Stomach smooth muscle (tissue), 2 donors: ENCODE measurements around the gene GSTO2.
"Not testable (repeated sequence)": the region's sequence is repeated elsewhere in the genome, so short reads cannot be mapped to it uniquely, and the experiment has no call there.

Experiments
- H3K27ac ChIP-seq: one replicate; pipeline ENCODE4 v1.7.0; 2013; ENCODE audit warnings: mild to moderate bottlenecking, low read length, inconsistent platforms
- H3K27me3 ChIP-seq, 2 donors: one replicate each; pipeline ENCODE4 v1.7.0; 2013; ENCODE audit warnings: low read length in 2 of 2; ENCODE audit not compliant: insufficient read depth in 2 of 2, control insufficient read depth in 1 of 2
- H3K36me3 ChIP-seq, 2 donors: one replicate each; pipeline ENCODE4 v1.7.0; 2013; ENCODE audit warnings: low read length in 2 of 2; ENCODE audit not compliant: control insufficient read depth in 2 of 2, insufficient read depth in 2 of 2
- H3K4me1 ChIP-seq: one replicate; pipeline ENCODE4 v1.7.0; 2013; ENCODE audit warnings: low read length; ENCODE audit not compliant: control insufficient read depth, insufficient read depth
- H3K4me3 ChIP-seq, 2 donors: one replicate each; pipeline ENCODE4 v1.7.0; 2013; ENCODE audit warnings: low read length in 2 of 2
- H3K9ac ChIP-seq, 2 donors: one replicate each; pipeline ENCODE4 v1.7.0; 2013; ENCODE audit warnings: low read length in 2 of 2, mild to moderate bottlenecking in 1 of 2
- H3K9me3 ChIP-seq, 2 donors: one replicate each; pipeline ENCODE4 v1.7.0; 2013; ENCODE audit warnings: low read length in 2 of 2; ENCODE audit not compliant: control insufficient read depth in 2 of 2
- donor health status: healthy.
- donor health status: Pancreatic carcinoma.

The GSTO2 gene

DNA sequence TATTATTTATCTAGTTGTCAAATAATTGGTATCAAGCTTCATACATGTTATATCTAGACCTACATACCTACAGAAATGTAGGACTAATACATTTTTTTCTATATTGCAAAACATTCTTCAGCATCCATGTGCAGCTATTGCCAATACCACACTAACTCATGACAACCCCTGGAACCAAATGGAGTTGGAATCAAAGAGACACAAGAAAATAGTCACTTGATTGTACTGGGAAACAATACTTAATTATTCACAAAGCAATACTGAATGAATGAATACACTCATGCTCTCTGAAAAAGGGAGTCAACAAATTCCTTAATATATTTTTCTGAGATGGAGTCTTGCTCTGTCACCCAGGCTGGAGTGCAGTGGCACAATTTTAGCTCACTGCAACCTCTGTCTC, 26.4 kb upstream of the GSTO2 start:
- Histone ChIP-seq H3K36me3 (no peaks in the 10 kb centered on the region), H3K4me3 (no peak overlapping the region), H3K9ac (no peak overlapping the region), H3K27ac (no peak overlapping the region), H3K9me3 (no peaks in the 10 kb centered on the region), H3K27me3 (no peaks in the 10 kb centered on the region), H3K4me1 (no peaks in the 10 kb centered on the region)

DNA sequence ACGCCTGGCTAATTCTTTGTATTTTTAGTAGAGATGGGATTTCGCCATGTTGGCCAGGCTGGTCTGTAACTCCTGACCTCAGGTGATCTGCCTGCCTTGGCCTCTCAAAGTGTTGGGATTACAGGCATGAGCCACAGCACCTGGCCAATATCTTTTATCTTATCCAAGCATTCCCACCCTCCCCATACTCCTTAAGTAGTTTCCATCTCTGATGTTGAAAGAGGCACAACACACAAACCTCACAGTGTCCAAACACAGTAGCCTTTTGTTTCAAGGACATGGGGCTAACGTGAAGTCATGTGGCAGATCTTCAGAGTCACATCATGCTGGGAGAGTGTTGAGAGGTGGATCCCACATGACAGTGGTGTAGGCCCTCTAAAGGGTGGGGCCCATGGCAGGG, 26.0 kb upstream of the GSTO2 start:
- H3K4me3 ChIP-seq, H3K27ac ChIP-seq, H3K27me3 ChIP-seq, H3K4me1 ChIP-seq, H3K36me3 ChIP-seq, H3K9ac ChIP-seq, H3K9me3 ChIP-seq: not testable (repeated sequence)

DNA sequence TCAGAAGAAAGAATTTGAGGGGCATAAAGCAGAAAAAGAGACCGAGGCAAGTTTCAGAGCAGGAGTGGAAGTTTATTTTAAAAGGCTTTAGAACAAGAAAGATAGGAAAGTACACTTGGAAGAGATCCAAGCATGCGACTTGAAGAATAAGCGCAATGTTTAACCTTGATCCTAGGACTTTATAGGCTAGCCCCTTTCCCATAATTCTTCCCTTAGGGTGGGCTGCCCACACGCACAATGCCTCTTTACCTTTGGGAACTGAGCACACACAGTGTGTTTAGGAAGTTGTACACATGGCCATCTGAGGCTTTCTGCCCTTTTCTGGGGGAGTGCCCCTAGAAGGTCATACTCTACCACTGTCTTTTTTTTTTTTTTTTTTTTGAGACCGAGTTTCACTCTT, 25.5 kb upstream of the GSTO2 start:
- no peaks in the 10 kb centered on the region for H3K36me3 ChIP-seq
- H3K9me3 ChIP-seq, result no peaks in the 10 kb centered on the region
- no peaks in the 10 kb centered on the region for H3K4me1 ChIP-seq
- no peak overlapping the region for H3K4me3 ChIP-seq
- H3K27me3 ChIP-seq, result no peaks in the 10 kb centered on the region
- H3K9ac ChIP-seq, result no peak overlapping the region
- no peak overlapping the region for H3K27ac ChIP-seq

DNA sequence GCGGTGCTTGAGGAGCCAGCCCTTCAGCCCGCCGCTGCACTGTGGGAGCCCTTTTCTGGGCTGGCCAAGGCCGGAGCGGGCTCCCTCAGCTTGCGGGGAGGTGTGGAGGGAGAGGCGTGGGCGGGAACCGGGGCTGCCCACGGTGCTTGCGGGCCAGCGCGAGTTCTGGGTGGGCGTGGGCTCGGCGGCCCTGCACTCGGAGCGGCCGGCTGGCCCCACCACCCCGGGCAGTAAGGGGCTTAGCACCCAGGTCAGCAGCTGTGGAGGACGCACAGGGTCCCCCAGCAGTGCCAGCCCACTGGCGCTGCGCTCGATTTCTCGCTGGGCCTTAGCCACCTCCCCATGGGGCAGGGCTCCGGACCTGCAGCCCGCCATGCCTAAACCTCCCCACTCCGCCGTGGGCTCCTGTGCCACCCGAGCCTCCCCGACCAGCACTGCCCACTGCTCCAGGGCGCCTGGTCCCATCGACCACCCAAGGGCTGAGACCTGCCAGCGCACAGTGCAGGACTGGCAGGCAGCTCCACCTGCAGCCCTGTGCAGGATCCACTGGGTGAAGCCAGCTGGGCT, 23.8 kb upstream of the GSTO2 start:
- Histone ChIP-seq H3K27me3 (no peaks in the 10 kb centered on the region), H3K9me3 (no peaks in the 10 kb centered on the region), H3K9ac (no peak overlapping the region), H3K4me1 (no peaks in the 10 kb centered on the region), H3K36me3 (no peaks in the 10 kb centered on the region), H3K27ac (no peak overlapping the region), H3K4me3 (no peak overlapping the region)

DNA sequence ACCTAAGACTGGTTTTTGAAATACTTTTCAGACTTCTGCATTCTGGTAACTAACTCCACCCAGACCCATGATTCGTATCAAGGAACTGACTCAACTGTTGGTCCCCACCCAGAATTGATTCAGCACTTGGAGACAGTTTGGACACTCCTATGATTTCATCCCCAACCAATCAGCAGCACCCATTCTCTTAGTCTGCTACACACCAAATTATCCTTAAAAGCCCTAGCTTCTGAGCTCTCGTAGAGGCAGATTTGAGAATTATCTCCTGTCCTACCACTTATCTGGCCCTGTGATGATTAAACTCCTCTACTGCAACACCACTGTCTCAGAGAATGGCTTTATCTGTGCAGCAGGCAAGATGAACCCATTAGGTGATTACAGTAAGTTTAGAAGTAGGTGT, 22.0 kb upstream of the GSTO2 start:
- H3K36me3 ChIP-seq, result no peaks in the 10 kb centered on the region
- no peak overlapping the region for H3K27ac ChIP-seq
- H3K4me3 ChIP-seq, result no peak overlapping the region
- H3K9me3 ChIP-seq, result no peaks in the 10 kb centered on the region
- H3K27me3 ChIP-seq, result no peaks in the 10 kb centered on the region
- no peaks in the 10 kb centered on the region for H3K4me1 ChIP-seq
- H3K9ac ChIP-seq, result no peak overlapping the region

DNA sequence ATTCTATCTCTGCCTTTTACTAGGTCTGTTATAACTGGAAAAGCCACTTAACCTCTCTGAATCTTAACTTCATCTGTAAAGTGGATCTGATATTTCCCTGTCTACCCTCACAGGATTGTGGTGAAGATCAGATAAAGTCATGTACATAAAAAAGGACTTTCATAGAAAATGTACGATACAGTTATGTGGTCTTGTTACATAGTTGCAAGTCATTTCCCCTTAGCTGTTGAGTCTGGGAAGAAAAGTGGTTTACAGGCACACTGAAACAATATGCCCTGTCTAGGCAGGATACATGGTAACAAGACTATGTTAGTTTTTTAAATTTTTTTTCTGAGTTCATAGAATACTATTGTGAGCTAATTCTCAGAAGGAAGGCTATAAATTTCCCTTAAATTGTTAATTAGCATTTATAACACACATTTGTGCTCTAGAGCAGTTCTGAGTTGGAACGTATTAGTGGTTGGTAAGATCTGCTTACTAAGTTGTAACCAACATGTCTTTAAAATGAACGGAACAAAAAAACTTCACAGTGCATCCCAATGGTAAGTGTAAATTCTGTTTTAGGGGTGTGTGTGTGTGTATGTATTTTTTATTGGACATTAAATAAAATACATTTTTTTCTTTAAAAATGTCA, 21.4 kb upstream of the GSTO2 start:
- no peak overlapping the region for H3K9ac ChIP-seq
- no peaks in the 10 kb centered on the region for H3K36me3 ChIP-seq
- H3K27me3 ChIP-seq, result no peaks in the 10 kb centered on the region
- H3K27ac ChIP-seq, result no peak overlapping the region
- H3K4me3 ChIP-seq, result no peak overlapping the region
- H3K4me1 ChIP-seq, result no peaks in the 10 kb centered on the region
- H3K9me3 ChIP-seq, result no peaks in the 10 kb centered on the region

DNA sequence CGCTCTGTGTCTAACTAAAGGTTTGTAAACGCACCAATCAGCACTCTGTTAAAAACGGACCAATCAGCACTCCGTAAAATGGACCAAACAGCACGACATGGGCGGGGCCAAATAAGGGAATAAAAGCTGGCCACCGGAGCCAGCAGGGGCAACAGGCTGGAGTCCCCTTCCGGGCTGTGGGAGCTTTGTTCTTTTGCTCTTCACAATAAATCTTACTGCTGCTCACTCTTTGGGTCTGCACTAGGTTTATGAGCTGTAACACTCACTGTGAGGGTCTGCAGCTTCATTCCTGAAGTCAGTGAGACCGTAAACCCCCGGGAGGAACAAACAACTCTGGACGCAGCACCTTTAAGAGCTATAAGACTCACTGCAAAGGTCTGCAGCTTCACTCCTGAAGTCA, 20.1 kb upstream of the GSTO2 start:
- H3K9ac ChIP-seq, H3K27me3 ChIP-seq, H3K36me3 ChIP-seq, H3K4me1 ChIP-seq, H3K4me3 ChIP-seq, H3K27ac ChIP-seq, H3K9me3 ChIP-seq: not testable (repeated sequence)

DNA sequence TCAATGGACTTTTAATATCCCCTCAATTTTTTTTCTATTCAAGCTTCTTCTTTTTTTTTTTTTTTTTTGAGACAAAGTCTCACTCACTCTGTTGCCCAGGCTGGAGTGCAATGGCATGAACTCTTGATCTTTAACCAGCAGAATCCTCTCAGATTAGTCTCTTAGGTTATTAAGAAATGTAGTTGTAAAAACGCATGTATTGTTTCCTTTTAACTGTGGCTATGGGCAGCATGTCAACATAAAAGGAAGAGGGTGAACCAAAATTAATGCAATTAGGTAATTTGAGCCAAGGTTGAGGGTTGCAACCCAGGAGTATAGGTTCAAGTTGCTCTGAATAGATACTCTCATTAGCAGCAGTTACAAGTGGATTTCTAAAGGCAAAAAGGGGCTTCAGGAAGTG, 18.6 kb upstream of the GSTO2 start:
- Histone ChIP-seq H3K36me3 (no peaks in the 10 kb centered on the region), H3K27me3 (no peaks in the 10 kb centered on the region), H3K9me3 (no peaks in the 10 kb centered on the region), H3K4me3 (no peak overlapping the region), H3K4me1 (peaks cover 12% of the 10 kb centered on the region), H3K27ac (no peak overlapping the region), H3K9ac (no peak overlapping the region)

DNA sequence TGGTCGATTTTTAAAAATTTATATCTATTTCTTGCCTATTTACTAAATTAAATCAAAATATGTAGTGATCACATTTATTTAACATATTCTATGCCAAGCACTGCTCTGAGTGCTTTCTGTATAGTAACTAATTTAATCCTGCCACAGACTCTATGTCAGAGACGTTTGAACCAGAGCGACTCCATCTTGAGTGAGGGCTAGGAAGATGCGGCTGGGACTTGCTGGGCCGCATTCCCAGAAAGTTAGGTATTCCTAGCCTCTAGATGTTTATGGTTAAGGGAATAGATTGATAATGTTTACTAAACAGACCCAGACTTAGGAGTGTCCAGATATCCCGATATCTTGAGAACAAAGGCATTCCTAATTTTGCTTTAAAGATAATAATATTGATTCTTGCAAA, 17.5 kb upstream of the GSTO2 start:
- Histone ChIP-seq H3K9ac (no peak overlapping the region), H3K9me3 (no peaks in the 10 kb centered on the region), H3K27me3 (no peaks in the 10 kb centered on the region), H3K36me3 (no peaks in the 10 kb centered on the region), H3K27ac (no peak overlapping the region), H3K4me3 (no peak overlapping the region), H3K4me1 (peaks cover 13% of the 10 kb centered on the region)

DNA sequence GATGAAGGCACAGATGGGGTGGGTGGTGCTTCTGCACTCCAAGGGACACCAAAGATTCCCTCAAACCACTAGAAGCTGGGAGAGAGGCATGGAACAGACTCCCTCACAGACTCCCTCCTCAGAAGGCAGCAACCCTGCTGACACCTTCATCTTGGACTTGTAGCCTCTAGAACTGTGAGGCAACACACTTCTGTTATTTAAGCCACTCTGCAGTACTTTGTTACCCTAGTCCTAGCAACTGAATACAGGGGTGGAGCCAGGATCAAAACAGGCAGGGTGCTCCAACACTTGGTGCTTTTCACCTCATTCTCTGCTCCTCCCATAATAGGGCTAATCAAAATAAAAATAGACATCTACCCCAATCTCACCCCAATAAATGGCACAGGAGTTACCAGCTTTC, 16.6 kb upstream of the GSTO2 start:
- Histone ChIP-seq H3K27ac (no peak overlapping the region), H3K4me1 (peaks cover 13% of the 10 kb centered on the region), H3K9me3 (no peaks in the 10 kb centered on the region), H3K9ac (peak overlapping the region in 1 of 2 donors; percentile 7), H3K4me3 (no peak overlapping the region), H3K27me3 (no peaks in the 10 kb centered on the region), H3K36me3 (no peaks in the 10 kb centered on the region)

DNA sequence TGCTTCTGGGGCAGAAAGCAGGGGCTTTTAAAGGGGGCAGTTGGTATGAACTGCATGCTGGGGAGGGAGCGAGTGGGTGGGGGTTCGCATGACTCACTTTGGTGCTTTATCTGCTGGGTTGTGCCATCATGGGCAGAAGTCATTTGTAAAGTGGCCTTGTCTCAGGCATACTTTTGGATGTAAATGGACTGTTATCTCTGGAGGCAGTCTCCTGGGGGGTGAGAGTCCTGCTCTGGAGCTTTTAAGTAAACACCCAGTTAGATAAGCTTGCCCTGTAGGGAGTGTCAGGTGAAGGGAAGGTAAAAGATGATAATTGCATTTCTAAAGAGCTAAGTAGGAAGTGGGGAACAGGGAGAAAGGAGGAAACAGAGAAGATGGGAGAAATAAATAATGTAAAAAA, 15.9 kb upstream of the GSTO2 start:
- Histone ChIP-seq H3K27ac (no peak overlapping the region), H3K9ac (no peak overlapping the region), H3K27me3 (no peaks in the 10 kb centered on the region), H3K4me3 (no peak overlapping the region), H3K4me1 (peaks cover 13% of the 10 kb centered on the region), H3K9me3 (no peaks in the 10 kb centered on the region), H3K36me3 (peaks cover under 1 to 3% of the 10 kb centered on the region in 2 donors)
